Thyroid gland (tissue), 4 donors: ENCODE data around the gene UBIAD1. TPM values are rescaled to one million over a fixed set of nuclear protein-coding genes. Genes with fewer than 3 reads are reported as not detected.
"Not testable (repeated sequence)": the region's sequence is repeated elsewhere in the genome, so short reads cannot be mapped to it uniquely, and the experiment has no call there.

Experiments used
- DNase-seq, 2 donors: peaks; one replicate each; pipeline ENCODE4 v3.0.0-alpha.2; 2019
- H3K27ac ChIP-seq, 3 donors: fragments of 200-600 bp; sonication (generic); 1 replicate in 2 of 3; 2 replicates in 1 of 3; pipeline ENCODE4 v1.5.1; 2016 to 2019; ENCODE audit warnings: mild to moderate bottlenecking in 1 of 3, moderate library complexity in 1 of 3
- H3K27me3 ChIP-seq: fragments of 200-600 bp; sonication (generic); one replicate; pipeline ENCODE4 v1.5.1; 2019
- H3K36me3 ChIP-seq, 2 donors: fragments of 200-600 bp; sonication (generic); one replicate each; pipeline ENCODE4 v1.5.1; 2016 to 2019
- H3K4me1 ChIP-seq, 2 donors: fragments of 200-600 bp; sonication (generic); one replicate each; pipeline ENCODE4 v1.5.1; 2017 to 2019
- H3K4me3 ChIP-seq, 3 donors: fragments of 200-600 bp; sonication (generic); replicated peaks in 1 of 3; 1 replicate in 2 of 3; 2 replicates in 1 of 3; pipeline ENCODE4 v1.5.1; 2016; ENCODE audit warnings: mild to moderate bottlenecking in 1 of 3
- H3K9me3 ChIP-seq: fragments of 200-600 bp; sonication (generic); one replicate; pipeline ENCODE4 v1.5.1; 2017
- POLR2A ChIP-seq, 2 donors: fragments of 450-650 bp; IDR thresholded peaks; one replicate each; pipeline ENCODE4 v1.6.1; 2017; ENCODE audit warnings: antibody characterized with exemption in 2 of 2, mild to moderate bottlenecking in 2 of 2, moderate library complexity in 1 of 2
- WGBS, 2 donors: methylation state at CpG; one replicate each; pipeline ENCODE4 v1.1.5; 2017; 5-methylcytosine and 5-hydroxymethylcytosine counted together
- intact Hi-C: fragments of 100-400 bp; cut with DNase I; formaldehyde crosslinking; loops from one replicate; pipeline ENCODE4 v1.15.1; 2023
- total RNA-seq, 4 donors: library from RNA; depleted of rRNA; stranded (reverse); fragments of >200 nt; gene quantifications; one replicate each; pipeline ENCODE4 v1.2.3, GENCODE V29; 2016
- TF ChIP-seq, protein P1 (sequence below), 6 experiments: fragments of 200-600 bp in 3 of 6; fragments of 450-650 bp in 3 of 6; sonication (generic) in 3 of 6; IDR thresholded peaks; one replicate each; pipeline ENCODE4 v1.5.1; 2016 to 2019; ENCODE audit warnings: antibody characterized with exemption in 6 of 6, mild to moderate bottlenecking in 2 of 6, inconsistent platforms in 1 of 6, moderate library complexity in 1 of 6

The UBIAD1 gene
- total RNA-seq, 4 donors from 2014 or later: 14.4 to 15.4 (median 15.1) TPM

DNA sequence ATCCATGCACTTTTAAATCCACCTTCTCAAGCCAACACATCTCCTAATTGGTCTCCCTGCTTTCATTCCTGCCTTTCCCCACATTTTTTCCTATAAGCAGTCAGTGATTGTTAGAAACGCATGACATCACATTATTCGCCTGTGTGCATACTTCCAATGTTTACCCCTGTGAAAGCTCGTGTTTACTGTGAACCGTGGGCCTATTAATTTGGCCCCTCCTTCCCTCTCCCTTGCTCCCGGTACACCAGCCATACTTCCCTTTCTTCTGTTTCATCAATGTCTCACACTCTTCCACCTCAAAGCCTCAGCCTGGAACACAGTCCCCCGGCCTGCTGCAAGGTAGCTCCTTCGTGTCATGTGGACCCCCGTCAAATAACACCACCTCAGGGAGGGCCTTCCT is 19.8 kb upstream of the UBIAD1 start:
- no peaks in the 10 kb centered on the region for H3K27me3 ChIP-seq
- H3K4me1 ChIP-seq: no peaks in the 10 kb centered on the region
- H3K36me3 ChIP-seq: peaks cover 56 to 57% of the 10 kb centered on the region in 2 donors
- intact Hi-C loops: no loop called here
- no peak overlapping the region for H3K27ac ChIP-seq
- no peaks in the 10 kb centered on the region for H3K9me3 ChIP-seq
- TF ChIP-seq, protein P1, sequence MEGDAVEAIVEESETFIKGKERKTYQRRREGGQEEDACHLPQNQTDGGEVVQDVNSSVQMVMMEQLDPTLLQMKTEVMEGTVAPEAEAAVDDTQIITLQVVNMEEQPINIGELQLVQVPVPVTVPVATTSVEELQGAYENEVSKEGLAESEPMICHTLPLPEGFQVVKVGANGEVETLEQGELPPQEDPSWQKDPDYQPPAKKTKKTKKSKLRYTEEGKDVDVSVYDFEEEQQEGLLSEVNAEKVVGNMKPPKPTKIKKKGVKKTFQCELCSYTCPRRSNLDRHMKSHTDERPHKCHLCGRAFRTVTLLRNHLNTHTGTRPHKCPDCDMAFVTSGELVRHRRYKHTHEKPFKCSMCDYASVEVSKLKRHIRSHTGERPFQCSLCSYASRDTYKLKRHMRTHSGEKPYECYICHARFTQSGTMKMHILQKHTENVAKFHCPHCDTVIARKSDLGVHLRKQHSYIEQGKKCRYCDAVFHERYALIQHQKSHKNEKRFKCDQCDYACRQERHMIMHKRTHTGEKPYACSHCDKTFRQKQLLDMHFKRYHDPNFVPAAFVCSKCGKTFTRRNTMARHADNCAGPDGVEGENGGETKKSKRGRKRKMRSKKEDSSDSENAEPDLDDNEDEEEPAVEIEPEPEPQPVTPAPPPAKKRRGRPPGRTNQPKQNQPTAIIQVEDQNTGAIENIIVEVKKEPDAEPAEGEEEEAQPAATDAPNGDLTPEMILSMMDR (IDR thresholded peaks at IDR 0.05): no peak
- TF ChIP-seq POLR2A (IDR thresholded peaks at IDR 0.05): no peak
- 89 to 93% methylated on average over 8 of the region's 8 CpGs for WGBS, 2 donors
- DNase-seq: no peak
- no peak overlapping the region for H3K4me3 ChIP-seq

DNA sequence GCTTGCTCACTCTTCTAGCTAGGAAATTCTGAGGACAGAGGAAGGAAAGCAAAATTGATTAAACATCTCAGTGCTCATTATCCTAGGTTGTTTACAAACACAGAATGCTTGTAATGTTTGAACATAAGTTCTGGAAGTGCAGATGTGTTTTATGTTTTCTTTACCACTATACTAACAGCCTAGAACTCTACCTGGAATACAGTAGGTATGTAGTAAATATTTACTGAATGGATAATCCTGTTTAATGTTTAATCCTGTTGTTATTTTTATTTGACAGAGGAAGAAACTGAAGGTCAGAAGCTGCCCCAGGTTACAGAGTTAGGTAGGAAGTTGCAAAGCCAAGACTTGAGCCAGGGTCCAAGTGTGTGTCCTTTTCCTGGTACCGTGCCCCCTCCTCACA is 16.7 kb upstream of the UBIAD1 start:
- 85 to 93% methylated on average over 1 of the region's 1 CpG for WGBS, 2 donors
- H3K9me3 ChIP-seq: no peaks in the 10 kb centered on the region
- H3K36me3 ChIP-seq: peaks cover 64 to 65% of the 10 kb centered on the region in 2 donors
- no peak for TF ChIP-seq POLR2A (IDR thresholded peaks at IDR 0.05)
- TF ChIP-seq, protein P1 (IDR thresholded peaks at IDR 0.05): no peak
- intact Hi-C loops: no loop called here
- H3K27ac ChIP-seq: no peak overlapping the region
- no peak for DNase-seq
- H3K4me3 ChIP-seq: no peak overlapping the region
- no peaks in the 10 kb centered on the region for H3K27me3 ChIP-seq
- peaks cover 6 to 8% of the 10 kb centered on the region in 2 donors for H3K4me1 ChIP-seq

DNA sequence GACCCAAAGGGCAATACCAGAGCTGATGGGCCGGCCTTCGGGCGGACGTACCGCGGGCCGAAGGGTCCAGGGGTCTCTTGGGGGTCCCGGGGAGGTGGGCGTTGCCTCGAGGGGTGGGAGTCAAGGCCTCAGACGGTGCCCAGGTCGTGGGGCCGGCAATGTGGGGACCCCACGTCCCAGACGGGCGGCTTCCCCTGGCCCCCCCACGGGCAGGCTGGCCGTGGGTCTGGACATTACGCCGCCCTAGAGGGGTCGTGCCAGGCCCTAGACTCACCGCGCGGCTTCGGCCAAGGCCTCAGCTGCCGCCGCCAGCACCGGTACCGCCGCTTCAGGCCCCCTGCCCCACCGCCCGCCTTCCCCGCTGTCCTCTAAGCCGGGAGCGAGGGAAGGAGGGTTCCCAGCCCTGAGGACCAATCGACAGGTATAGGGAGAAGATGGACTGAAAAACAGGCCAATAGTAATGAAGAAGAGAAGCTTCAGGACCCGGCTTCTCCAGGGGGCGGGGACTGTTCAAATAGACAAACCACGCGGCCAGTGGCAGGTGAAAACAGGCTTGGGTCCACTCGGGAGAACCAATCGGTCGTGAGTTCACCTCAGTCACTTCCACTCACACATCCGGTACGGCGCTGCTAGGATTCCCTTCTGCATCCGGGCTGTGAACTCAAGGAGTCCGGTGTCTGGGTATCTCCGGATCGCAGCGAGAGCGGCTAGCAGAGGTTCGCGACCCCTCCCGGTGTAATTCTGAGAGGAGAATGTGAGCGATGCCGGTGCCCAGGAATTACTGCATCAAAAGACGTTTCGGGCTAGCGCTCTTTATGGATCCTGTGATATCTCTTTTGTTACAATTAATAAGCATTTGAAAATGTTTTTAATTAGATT is 10.6 kb upstream of the UBIAD1 start, which contains the start of gene MTOR:
Gene MTOR (minus strand): TSS at position 381 of the 879 bp plus-strand sequence. CDS start 3,142 bp downstream, outside the sequence.
- H3K9me3 ChIP-seq: no peaks in the 10 kb centered on the region
- peak within 1 kb of the TSS; percentile 54 to 99 (median 57) for H3K4me3 ChIP-seq
- peak; percentile 11 to 55 for TF ChIP-seq POLR2A (IDR thresholded peaks at IDR 0.05)
- TF ChIP-seq, protein P1 (IDR thresholded peaks at IDR 0.05): peak in 1 of 6 experiments; percentile 12
- H3K27me3 ChIP-seq: no peaks in the 10 kb centered on the region
- peaks cover 16 to 17% of the 10 kb centered on the region in 2 donors for H3K36me3 ChIP-seq
- intact Hi-C loops: no loop called here
- WGBS, 2 donors: 0 to 2% methylated on average over 33 to 46 of the region's 60 CpGs
- H3K4me1 ChIP-seq: peaks cover 9 to 14% of the 10 kb centered on the region in 2 donors
- peak; percentile 99 to 100 for DNase-seq
- H3K27ac ChIP-seq: peak within 1 kb of the TSS in 2 of 3 donors; percentile 70 to 83

DNA sequence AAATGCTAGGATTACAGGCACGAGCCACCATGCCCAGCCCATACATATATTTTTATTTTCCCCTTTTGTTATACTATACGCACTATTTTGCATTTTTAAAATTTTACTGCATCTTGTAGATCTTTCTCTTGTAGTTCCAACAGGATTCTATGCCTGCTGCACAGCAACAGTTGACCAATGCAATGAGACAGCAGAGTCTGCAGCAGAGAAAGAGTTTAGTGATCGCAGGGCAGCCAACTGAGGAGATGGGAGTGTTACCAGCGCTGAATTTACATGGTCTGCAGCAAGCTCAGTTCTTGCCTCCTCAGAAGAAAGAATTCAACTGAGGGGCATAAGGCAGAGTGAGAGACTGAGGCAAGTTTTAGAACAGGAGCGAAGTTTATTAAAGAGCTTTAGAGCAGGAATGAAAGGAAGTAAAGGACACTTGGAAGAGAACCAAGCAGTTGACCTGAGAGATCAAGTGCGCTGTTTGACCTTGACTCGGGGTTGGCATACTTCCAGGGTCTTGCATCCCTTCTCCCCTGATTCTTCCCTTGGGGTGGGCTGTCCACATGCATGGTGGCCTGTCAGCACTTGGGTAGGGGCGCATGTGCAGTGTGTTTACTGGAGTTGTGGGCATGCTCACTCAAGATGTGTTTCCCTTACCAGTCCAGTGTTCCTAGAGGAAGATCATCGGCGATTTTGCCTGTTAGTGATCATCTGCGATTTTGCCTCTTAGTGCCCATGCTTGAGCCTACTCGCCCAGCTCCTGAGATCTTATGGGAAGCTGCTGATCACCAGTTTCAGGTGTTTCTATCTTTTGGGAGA is 6.5 kb upstream of the UBIAD1 start:
- no peaks in the 10 kb centered on the region for H3K27me3 ChIP-seq
- DNase-seq: no peak
- intact Hi-C loops: no loop called here
- 75 to 84% methylated on average over 12 of the region's 12 CpGs for WGBS, 2 donors
- H3K36me3 ChIP-seq: no peaks in the 10 kb centered on the region
- H3K4me1 ChIP-seq: peaks cover 2 to 5% of the 10 kb centered on the region in 2 donors
- no peaks in the 10 kb centered on the region for H3K9me3 ChIP-seq
- no peak overlapping the region for H3K27ac ChIP-seq
- H3K4me3 ChIP-seq: no peak overlapping the region
- no peak for TF ChIP-seq POLR2A (IDR thresholded peaks at IDR 0.05)
- TF ChIP-seq, protein P1 (IDR thresholded peaks at IDR 0.05): no peak

DNA sequence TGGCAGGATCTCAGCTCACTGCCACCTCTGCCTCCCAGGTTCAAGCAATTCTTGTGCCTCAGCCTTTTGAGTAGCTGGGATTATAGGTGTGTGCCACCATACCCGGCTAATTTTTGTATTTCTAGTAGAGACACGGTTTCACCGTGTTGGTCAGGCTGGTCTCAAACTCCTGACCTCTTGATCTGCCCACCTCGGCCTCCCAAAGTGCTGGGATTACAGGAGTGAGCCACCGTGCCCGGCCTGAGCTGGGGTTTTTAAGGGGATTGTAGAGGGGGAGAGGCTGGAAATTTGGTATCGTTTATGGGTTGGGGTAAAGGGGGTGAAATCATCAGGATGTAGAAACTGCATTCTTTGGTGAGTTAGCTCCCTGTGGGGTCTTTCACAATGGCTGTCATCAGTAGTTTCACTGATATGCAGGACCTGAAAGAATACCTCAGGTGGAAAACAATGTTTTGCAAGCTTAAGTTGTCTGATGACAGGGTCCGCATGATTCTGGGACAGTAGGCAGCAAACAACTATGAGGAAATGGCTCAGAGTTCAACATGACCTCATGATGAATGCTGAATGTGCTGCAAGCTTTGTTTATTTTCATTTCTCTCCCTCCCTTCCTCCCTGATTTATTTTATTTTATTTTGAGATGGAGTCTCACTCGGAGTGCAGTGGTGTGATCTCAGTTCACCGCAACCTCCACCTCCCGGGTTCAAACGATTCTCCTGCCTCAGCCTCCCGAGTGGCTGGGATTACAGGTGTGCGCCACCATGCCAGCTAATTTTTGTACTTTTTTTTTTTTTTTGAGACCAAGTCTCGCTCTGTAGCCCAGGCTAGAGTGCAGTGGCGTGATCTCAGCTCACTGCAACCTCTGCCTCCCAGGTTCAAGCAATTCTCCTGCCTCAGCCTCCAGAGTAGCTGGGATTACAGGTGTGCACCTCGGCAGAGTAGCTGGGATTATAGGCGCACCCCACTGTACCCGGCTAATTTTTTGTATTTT is 5.4 kb upstream of the UBIAD1 start:
- 79 to 84% methylated on average over 19 of the region's 19 CpGs for WGBS, 2 donors

More for the DNA sequence above, 5.4 kb upstream of the UBIAD1 start:
- H3K4me3 ChIP-seq, DNase-seq, H3K4me1 ChIP-seq, H3K27me3 ChIP-seq, intact Hi-C loops, H3K36me3 ChIP-seq, H3K27ac ChIP-seq, H3K9me3 ChIP-seq: not testable (repeated sequence)
